ENCODE data around the gene LRFN2.

- TF ChIP-seq CTCF (conservative IDR thresholded peaks at IDR 0.05; ENCODE audit: low read depth, low read length) (no peak), EZH2 (IDR thresholded peaks at IDR 0.05; ENCODE audit: borderline replicate concordance, low read depth, low read length, poor library complexity, severe bottlenecking) (no peak)
Measured at GRCh38 chr6:40512340-40512739, 74.8 kb downstream of the LRFN2 start.
